Lower leg skin (tissue), 3 donors: ENCODE measurements around the gene GTPBP4.

Experiments used
- CTCF ChIP-seq, 3 donors: fragments of 450-650 bp; IDR thresholded peaks; one replicate each; pipeline ENCODE4 v1.5.1; 2016; ENCODE audit warnings: antibody characterized with exemption in 3 of 3, mild to moderate bottlenecking in 3 of 3, moderate library complexity in 2 of 3
- POLR2A ChIP-seq, 2 donors: fragments of 450-650 bp; IDR thresholded peaks; one replicate each; pipeline ENCODE4 v1.6.1; 2016 to 2017; ENCODE audit warnings: antibody characterized with exemption in 2 of 2, mild to moderate bottlenecking in 1 of 2, moderate library complexity in 1 of 2

- no peak for TF ChIP-seq CTCF (IDR thresholded peaks at IDR 0.05)
- no peak for TF ChIP-seq POLR2A (IDR thresholded peaks at IDR 0.05)
Measured at GRCh38 chr10:1049425-1049958, 61.3 kb downstream of the GTPBP4 start.
